GM18873 (cell line): ENCODE data around the gene TNS1.

Source experiments
- ATAC-seq: cut with Tn5 transposase; IDR thresholded peaks from one replicate; pipeline ENCODE4 v1.9.1; 2021; ENCODE audit warnings: mild to moderate bottlenecking, moderate library complexity, moderate number of reproducible peaks; ENCODE audit not compliant: unreplicated experiment, low FRiP score

The TNS1 gene

DNA sequence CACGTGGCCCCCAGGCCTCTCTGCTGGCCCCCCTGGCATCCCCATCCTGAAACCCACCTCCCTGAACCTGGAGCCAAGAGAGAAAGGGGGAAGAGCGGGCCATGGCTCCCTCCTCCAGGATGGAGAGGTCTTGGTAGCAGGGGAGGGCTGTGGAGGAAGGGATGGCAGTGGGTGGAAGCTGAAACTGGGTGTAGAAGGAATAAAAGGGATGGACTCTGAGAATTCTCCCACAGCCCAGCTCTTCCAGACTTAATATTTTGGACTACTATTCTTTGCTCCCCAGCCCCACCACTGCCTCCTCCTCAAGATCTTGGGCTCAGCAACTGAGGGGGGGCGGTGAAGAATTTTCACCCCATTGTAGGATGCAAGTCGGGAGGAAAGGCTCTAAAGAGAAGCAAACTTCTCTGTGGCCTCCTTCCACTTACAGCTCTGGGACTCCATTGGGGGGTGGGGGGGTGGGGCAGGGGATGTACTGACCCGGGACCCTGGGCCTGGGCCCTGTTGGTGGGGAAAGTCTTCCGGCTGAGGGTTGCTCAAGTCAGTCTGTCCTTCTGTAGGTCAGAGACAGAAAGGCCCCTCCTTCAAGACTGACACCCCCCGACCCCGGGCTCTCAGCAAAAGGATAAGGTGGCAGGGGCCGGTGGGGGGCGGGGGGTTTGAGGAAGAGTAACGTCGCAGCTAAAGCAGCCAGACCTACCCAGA is 501 bp downstream of the TNS1 start:
- ATAC-seq, result no peak

GRCh38 chr2:218001629-218002028 is 1.2 kb downstream of the TNS1 start:
- no peak for ATAC-seq

GRCh38 chr2:218000136-218000535 is 2.7 kb downstream of the TNS1 start:
- no peak for ATAC-seq

GRCh38 chr2:217999595-217999959 is 3.2 kb downstream of the TNS1 start:
- ATAC-seq, result no peak

- ATAC-seq, result no peak
These were observed 3.7 kb downstream of the TNS1 start for GRCh38 chr2:217998926-217999594.

DNA sequence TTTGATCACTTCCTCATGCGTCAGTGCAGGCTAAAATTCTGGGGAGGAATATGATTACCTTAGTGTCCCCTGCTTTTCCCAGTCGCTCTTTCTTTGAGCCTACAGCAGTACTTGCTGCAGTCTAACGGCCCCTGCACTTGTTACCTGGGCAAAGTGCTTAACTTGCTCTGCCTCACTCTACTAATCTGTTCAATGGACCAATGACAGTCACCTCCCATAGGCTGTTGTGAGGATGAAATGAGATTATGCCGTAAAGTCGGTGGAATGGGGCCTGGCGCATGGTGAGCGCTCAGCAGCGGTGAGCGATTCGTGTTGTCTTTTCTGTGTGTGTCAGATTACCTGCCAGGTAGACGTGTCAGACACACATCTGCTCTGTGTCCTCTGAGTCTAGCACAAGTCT is 5.3 kb downstream of the TNS1 start:
- ATAC-seq, result no peak

GRCh38 chr2:217996361-217996760 is 6.4 kb downstream of the TNS1 start:
- ATAC-seq, result no peak

DNA sequence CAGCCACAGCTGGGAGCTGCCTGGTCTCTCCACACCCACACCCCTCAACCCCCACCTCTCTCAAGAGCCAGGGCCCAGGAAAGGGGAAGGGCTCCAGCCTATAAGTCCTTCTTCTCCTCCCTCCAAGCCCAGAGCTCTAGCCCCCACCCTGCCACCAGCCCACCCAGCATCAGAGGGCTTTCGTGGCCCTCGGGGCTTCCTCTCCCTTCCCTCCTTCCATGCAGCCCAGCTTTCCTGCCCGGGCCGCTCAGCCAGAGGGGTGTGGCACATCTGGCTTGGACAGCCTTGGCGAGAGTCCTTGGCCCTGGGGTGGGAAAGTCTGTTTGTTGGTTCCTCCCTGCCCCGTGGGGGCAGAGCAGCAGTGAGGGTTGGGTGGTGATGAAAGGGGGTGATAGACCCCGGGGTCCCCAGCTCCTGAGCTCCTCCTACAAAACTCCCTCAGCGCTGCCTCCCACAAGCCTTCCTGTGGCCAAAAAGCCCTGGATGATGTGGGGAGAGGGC is 7.0 kb downstream of the TNS1 start:
- no peak for ATAC-seq

DNA sequence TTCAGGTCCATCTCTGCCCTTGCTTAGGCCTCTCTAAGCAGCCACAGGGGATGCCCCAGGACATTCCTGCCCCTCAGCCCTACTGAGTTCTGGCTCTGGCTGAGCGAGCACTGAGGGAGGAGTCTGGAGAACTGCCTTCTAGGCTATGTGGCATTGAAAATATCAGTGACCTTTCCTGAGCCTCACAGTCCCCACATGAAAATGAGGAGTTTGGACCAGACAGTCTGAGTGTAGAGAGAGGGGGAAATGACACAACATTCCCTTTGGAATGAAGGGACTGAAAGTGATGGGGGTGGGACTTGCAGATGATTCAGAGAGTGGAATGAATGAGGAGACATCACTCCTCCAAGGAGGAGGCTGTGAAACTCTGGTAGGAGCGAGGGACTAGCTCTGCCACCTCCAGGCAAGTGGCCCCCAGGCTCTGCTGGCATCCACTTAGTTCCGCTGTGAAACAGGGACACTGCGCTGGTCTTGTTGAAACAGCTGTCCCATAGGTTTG is 8.0 kb downstream of the TNS1 start:
- ATAC-seq, result no peak

DNA sequence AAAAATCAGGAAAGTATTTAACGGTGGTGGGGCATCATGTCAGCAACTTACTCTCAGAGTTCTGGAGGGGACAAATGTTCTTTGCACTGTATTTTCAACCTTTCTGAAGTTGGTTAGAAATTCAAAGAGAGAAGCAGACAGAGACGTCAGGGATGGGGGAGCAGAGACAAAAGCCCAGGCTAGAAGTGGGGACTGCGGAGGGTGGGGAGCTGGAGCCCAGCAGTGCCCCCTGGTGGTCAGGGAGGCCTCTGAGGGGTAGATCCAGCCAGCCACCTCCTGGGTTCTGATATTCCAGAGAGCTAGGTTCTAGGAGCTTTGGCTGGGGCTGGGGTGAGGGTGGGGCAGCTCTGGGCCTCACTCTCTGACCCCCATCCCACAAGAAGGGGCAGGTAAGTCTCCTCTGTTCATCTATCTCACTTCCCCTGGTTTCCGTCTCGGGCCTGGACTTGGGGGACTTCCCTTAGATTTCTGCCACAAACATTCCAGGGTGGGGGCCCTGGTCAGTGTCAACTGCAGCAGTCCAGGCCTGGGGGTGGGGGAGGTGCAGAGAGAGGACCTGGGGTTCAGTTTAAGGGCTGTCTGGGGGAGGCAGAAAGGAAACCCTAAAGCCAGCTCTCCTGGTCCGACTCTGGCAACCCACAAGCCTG is 8.9 kb downstream of the TNS1 start:
- ATAC-seq, result no peak

- no peak for ATAC-seq
These were observed 9.7 kb downstream of the TNS1 start for GRCh38 chr2:217993138-217993537.

DNA sequence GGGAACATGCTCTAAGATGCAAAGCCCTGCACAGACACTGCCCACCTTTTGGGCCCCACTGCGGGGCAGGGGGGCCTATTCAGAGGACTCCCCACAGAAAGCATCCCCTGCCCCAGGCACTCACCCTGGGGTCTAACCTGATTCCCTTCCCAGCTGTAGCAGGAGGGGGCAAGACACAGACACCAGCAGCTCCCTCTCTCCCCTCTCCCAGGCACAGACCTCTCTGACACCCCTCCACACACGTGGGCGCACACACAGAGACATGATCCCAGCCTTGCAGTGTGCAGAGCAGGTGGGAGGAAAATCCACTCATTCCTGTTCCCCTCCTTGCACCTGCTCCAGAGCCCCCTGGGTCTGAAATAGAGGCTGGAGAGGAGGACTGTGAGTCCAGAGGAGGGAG is 10.7 kb downstream of the TNS1 start:
- ATAC-seq, result no peak

- no peak for ATAC-seq
These were observed 11.9 kb downstream of the TNS1 start for GRCh38 chr2:217990791-217991465.

GRCh38 chr2:217990389-217990788 is 12.4 kb downstream of the TNS1 start:
- ATAC-seq, result no peak

GRCh38 chr2:217989221-217989948 is 13.4 kb downstream of the TNS1 start:
- no peak for ATAC-seq

DNA sequence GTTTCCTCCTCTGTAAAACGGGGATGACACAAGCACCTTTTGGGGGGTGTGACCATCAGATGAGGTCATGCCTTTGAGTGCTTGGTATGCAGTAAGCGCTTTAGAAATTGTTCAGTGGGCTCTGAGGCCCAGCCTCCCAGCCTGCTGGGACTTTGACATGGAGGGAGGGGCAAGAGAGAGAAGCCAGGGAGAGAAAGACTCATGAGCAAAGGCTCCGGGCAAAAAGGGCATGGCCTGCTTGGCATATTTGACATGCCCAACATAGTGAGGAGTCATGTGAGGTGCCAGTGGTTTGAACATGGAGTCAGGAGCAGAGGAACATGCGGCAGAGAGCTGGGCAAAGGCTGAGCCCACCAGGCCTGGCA is 14.0 kb downstream of the TNS1 start:
- no peak for ATAC-seq

DNA sequence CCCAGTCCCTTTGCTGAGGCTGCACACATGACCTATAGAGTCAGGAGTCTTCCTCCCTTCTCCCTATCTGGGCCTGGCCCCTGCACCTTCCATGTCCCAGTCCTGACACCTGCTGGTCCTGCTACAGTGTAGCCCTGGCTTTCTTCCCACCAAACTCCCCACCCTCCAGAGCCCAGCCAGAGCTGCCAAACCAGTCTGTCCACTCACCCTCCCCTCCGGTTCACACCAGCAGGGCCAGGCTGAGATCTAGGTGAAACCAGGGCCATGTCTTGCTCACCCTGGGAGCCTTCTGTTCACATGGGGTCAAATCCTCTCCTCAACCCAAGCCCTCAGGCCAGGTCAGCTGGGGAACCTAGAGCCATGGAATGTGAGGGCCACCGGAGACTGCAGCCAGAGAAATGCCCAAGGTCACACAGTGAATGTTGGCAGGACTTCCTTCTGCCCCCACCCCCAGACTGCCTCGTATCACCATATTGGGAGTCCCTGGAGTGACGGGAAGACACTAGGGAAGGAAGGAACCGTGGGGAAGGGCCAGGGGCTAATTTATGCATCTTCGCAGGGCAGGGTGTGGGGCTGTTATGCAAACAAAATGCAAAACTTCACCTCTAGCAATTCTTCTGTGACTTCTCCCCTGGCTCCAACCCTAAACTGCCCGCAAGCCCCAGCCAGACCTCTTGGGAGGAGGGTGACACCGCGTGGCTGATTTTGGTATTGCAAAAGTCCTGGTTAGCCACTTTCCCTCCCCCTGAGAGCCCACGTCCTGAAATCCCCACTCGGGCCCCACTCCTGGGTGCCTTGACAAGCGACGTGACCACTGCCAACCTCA is 14.6 kb downstream of the TNS1 start:
- ATAC-seq, result no peak

GRCh38 chr2:217987391-217987790 is 15.4 kb downstream of the TNS1 start:
- no peak for ATAC-seq

DNA sequence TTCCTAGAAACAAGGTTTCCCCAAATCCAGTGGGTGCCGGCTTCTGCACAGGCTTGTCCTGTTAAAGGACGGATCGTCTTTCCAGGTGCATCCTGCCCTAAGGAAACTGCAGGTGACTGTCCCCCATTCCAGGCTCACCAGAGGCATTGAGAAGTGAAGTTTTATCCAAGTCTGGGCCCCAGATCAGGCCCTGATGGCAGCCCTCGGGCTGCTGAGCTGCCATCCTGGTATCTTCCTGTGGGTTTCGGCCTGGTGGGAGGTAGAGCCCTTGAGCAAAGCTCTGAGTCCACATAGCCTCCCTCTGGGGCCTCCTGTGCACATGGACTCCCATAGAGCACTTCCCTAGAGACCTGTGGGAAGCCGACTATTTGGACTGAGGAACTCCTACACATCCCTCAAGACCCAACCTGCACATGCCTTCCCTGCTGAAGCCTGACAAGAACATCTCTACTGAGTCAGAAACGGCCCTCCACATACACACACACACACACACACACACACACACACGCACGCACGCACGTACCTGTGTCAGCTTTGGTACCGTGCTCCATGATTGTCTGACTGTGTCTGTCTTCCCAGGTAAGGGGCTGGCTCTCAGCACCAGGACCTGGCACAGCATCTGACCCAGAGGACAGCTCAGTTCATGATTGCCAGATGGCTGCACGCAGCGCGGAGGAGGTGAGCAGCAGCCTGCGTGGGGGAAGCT is 16.4 kb downstream of the TNS1 start:
- ATAC-seq, result no peak
